Fibroblast of peridontal ligament (primary cell): ENCODE measurements around the gene SAMD15.
"Not testable (repeated sequence)": the region's sequence is repeated elsewhere in the genome, so short reads cannot be mapped to it uniquely, and the experiment has no call there.

ENCODE experiments used
- DNase-seq: peaks from one replicate; pipeline ENCODE4 v3.0.0-alpha.2; 2010; ENCODE audit errors: extremely low read depth

SAMD15 gene

GRCh38 chr14:77375973-77376770 lies 1.0 kb upstream of the SAMD15 start:
- DNase-seq, result peak; percentile 14

GRCh38 chr14:77377502-77377844 lies 294 bp downstream of the SAMD15 start:
- DNase-seq, result no peak

DNA sequence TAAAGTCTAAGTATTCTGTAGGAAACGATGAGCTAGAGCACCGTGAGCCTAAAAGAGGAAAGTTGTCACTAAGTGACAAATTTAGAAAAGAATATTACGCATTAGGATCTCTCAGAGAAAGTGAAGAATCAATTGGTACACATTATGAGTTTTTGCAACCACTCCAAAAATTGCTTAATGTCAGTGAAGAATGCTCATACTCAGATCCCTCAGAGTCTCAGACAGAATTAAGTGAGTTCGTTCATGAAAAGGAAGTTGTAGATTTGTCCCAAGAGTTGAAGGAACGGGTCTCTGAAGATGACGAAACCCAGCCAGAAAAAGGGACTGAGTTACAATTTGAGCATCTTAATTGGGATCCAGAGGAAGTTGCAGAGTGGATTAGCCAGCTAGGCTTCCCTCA lies 1.5 kb downstream of the SAMD15 start:
- DNase-seq, result no peak

GRCh38 chr14:77390188-77390587 lies 13.0 kb downstream of the SAMD15 start:
- no peak for DNase-seq

- no peak for DNase-seq
These were observed 23.0 kb downstream of the SAMD15 start for GRCh38 chr14:77400216-77400615.

- DNase-seq, result no peak
These were observed 26.6 kb downstream of the SAMD15 start for GRCh38 chr14:77403768-77404167.

DNA sequence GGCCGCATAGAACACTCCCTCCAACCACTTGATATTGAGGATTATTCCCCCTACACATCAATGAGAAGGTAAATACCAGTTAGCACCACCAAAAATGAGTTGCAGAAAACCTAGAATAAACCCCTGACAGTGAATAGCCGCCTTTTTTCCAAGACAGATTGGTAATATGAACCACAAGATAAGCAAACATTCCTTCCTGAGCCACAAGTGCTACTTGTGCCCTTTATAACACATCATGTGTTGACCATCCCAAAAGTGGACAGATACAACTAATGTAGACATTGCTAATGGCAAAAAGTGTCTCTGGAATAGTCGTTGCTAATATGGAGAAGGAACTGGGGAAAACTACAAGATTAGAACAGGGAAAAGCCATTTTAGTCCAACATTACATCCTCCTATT lies 28.9 kb downstream of the SAMD15 start:
- DNase-seq, result peak; percentile 3

- DNase-seq, result peak; percentile 54
These were observed 29.5 kb downstream of the SAMD15 start for GRCh38 chr14:77406718-77407117.

DNA sequence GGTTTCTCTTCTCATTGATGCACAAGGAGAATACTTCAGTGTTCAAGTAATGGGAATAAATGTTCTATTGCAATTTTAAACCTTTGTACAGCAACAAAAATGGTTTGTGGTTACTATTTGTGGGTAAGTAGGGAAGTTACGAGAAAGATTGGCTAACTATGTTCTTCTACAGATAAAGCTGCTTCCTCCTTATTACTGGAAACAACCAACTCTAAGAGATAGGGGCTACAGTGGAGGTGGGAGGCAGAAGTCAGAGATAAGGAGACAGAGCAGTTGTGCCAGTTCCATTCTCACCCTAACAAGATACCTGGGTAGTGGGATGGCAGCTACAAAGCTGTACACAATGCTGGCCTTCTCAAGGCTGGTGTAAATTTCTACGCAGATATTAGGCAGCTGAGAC lies 30.0 kb downstream of the SAMD15 start:
- no peak for DNase-seq

DNA sequence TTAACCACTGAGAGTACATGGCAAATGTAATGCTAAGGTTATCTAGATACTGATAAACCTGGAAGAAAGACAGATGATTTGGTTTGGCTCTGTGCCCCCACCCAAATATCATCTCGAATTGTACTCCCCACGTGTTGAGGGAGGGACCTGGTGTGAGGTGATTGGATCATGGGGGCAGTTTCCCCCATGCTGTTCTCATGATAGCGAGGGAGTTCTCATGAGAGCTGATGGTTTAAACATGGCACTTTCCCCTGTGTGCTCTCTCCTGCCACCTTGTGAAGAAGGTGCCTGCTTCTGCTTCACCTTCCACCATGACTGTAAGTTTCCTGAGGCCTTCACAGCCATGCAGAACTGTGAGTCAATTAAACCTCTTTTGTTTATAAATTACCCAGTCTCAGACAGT lies 32.0 kb downstream of the SAMD15 start:
- peak; percentile 3 for DNase-seq

DNA sequence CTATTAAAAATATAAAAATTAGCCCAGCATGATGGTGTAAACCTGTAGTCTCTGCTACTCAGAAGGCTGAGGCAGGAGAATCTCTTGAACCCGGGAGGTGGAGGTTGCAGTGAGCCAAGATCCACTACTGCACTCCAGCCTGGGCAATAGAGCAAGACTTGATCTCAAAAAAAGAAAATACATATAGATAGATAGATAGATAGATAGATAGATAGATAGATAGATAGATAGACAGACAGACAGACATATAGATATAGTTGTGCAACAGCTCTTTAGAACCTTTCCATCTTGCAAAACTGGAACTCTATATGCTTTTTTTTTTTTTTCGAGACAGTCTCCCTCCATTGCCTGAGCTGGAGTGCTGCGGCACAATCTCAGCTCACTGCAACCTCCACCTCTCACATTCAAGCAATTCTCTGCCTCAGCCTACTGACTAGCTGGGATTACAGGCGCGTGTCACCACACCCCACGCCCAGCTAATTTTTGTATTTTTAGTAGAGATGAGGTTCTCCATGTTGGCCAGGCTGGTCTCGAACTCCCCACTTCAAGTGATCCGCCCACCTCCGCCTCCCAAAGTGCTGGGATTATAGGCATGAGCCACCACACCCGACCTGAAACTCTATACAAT lies 38.3 kb downstream of the SAMD15 start:
- DNase-seq, result not testable (repeated sequence)

DNA sequence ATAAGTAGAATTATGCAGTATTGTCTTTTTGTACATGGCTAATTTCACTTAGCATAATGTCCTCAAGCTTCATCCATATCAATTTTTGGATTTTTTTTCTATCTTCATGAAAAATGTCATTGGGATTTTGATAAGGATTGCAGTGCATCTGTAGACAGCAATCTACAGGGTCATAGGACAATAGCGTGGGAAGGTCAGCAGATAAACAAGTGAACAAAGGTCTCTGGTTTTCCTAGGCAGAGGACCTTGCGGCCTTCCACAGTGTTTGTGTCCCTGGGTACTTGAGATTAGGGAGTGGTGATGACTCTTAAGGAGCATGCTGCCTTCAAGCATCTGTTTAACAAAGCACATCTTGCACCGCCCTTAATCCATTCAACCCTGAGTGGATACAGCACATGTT lies 38.9 kb downstream of the SAMD15 start:
- not testable (repeated sequence) for DNase-seq

- DNase-seq, result no peak
These were observed 39.7 kb downstream of the SAMD15 start for GRCh38 chr14:77416836-77417235.

- peak; percentile 41 for DNase-seq
These were observed 44.0 kb downstream of the SAMD15 start for GRCh38 chr14:77421201-77421600.

- no peak for DNase-seq
These were observed 46.2 kb downstream of the SAMD15 start, which contains the start of gene NOXRED1 for GRCh38 chr14:77423423-77423822. NOXRED1 (minus strand) TSS chr14:77423523; CDS start chr14:77422889, 634 bp downstream.

DNA sequence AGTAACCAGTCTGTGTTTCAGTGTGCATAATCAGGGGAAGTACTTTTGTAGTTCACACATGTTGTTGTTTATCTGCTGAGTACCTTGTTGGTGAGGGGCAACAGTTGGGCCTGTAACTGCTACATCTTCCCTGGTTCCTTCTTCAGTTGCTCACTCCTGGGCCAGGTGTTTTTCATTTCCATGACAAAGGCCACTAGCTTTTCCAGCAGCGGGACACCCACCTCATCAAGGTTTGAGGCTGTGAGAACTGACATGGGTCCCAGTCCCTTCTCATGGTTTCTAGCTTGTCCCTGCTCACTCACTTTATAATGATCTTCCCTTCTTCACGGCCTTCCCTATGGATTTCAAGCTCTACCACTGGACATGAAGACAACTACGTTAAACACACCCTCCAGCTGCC lies 47.7 kb downstream of the SAMD15 start:
- DNase-seq, result no peak

GRCh38 chr14:77426396-77426795 lies 49.2 kb downstream of the SAMD15 start:
- no peak for DNase-seq

DNA sequence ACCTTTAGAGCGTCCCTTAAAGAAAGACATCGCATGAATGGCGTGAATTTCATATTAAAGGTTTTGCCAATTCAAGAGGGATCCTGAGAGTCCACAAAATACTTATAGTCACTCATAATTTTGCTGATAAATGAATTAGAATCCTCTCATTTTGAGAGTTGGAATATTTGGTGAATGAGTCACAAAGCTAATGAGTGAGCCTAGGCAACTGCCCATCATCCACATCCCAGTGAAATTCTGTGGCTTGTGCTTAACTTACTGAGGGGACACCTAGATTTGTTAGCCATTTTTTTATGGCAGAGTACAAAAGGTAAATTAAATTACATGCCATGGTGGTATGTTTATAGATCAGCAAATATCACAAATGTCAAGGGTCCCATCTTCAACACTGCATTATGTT lies 58.9 kb downstream of the SAMD15 start:
- no peak for DNase-seq

DNA sequence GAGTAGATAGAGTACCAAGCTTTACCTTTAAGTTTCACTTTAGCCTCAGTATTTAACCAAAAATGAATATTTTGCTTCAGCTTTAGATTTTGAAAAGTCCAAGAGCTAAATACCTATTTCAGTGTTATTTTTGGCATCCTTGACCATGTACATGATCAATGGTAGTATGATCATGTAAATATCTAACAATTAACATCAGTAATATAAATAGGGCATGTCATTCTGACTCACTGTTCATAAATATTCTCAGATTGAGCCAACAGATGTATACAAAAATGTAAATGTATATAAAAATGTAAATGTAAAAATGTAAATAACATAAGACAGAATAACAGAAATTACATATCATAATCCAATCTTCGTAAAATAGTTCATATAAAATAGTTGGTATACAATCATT lies 61.4 kb downstream of the SAMD15 start:
- no peak for DNase-seq

DNA sequence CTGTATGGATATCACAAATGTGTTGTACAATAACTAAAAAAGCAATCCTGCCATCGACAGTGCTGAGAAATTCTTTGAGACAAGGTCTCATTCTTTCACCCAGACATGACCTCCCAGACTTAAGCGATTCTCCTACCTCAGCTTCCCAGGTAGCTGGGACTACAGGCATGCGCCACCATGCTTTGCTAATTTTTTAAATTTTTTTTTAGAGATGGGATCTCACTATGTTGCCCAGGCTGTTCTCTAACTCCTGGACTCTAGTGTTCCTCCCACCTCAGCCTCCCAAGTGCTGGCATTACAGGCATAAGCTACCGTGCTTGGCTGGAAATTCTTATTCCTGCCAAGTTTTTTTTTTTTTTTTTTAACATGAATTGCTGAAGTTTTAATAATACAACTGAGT lies 62.7 kb downstream of the SAMD15 start:
- DNase-seq, result no peak
